Cardiac muscle cell (in vitro differentiated cells and primary cell): ENCODE data around the gene NECTIN2. TPM values are rescaled to one million over a fixed set of nuclear protein-coding genes. Genes with fewer than 3 reads are reported as not detected.

Experiments
- polyA plus RNA-seq: library from polyadenylated mRNA; unstranded; fragments of >200 nt; fragmentation: Nextera tagmentation; extraction: Ambion mirVana; gene quantifications from 2 replicates; pipeline ENCODE4 v1.2.1, GENCODE V29; 2016
- total RNA-seq: library from RNA; depleted of rRNA; stranded (reverse); fragments of >200 nt; gene quantifications from 2 replicates; pipeline ENCODE4 v1.2.3, GENCODE V29; 2016

The NECTIN2 gene
- total and polyA plus RNA-seq, 2 experiments from 2014 or later = 144 to 156 TPM

Other genes starting within 250 kb of the NECTIN2 start
- gene IGSF23, start 232.7 kb upstream of the NECTIN2 start, total RNA-seq = not detected in 2 replicates
- not detected in 2 replicates for gene IGSF23, start 232.7 kb upstream of the NECTIN2 start, polyA plus RNA-seq
- 18.4 and 20.8 TPM in 2 replicates for gene PVR, start 202.4 kb upstream of the NECTIN2 start, total RNA-seq
- 18.7 and 19.6 TPM in 2 replicates for gene PVR, start 202.4 kb upstream of the NECTIN2 start, polyA plus RNA-seq
- gene CEACAM19, start 174.8 kb upstream of the NECTIN2 start, total RNA-seq = 3.8 and 8.4 TPM in 2 replicates
- gene CEACAM19, start 174.8 kb upstream of the NECTIN2 start, polyA plus RNA-seq = 4.3 and 5.0 TPM in 2 replicates
- not detected in 2 replicates for gene CEACAM16, start 147.1 kb upstream of the NECTIN2 start, total RNA-seq
- gene CEACAM16, start 147.1 kb upstream of the NECTIN2 start, polyA plus RNA-seq = not detected in 2 replicates
- 10.5 and 12.4 TPM in 2 replicates for gene BCL3, start 97.6 kb upstream of the NECTIN2 start, total RNA-seq
- 15.3 and 19.5 TPM in 2 replicates for gene BCL3, start 97.6 kb upstream of the NECTIN2 start, polyA plus RNA-seq
- gene CBLC, start 68.4 kb upstream of the NECTIN2 start, total RNA-seq = not detected in 2 replicates
- 0.11 TPM in 1 of 2 replicates, not detected in the other for gene CBLC, start 68.4 kb upstream of the NECTIN2 start, polyA plus RNA-seq
- gene BCAM, start 37.2 kb upstream of the NECTIN2 start, total RNA-seq = 338 TPM in 2 replicates
- 41.4 and 56.1 TPM in 2 replicates for gene BCAM, start 37.2 kb upstream of the NECTIN2 start, polyA plus RNA-seq
- 119 and 150 TPM in 2 replicates for gene TOMM40, start 45.0 kb downstream of the NECTIN2 start, total RNA-seq
- 135 and 172 TPM in 2 replicates for gene TOMM40, start 45.0 kb downstream of the NECTIN2 start, polyA plus RNA-seq
- 908 and 1,026 TPM in 2 replicates for gene APOE, start 59.5 kb downstream of the NECTIN2 start, total RNA-seq
- gene APOE, start 59.5 kb downstream of the NECTIN2 start, polyA plus RNA-seq = 517 and 749 TPM in 2 replicates
- gene APOC1, start 68.3 kb downstream of the NECTIN2 start, total RNA-seq = 13.0 and 27.1 TPM in 2 replicates
- 20.1 and 22.7 TPM in 2 replicates for gene APOC1, start 68.3 kb downstream of the NECTIN2 start, polyA plus RNA-seq
- not detected in 2 replicates for gene APOC4, start 95.9 kb downstream of the NECTIN2 start, total RNA-seq
- gene APOC4, start 95.9 kb downstream of the NECTIN2 start, polyA plus RNA-seq = not detected in 2 replicates
- gene APOC2, start 99.8 kb downstream of the NECTIN2 start, total RNA-seq = not detected in 2 replicates
- 0.98 TPM in 1 of 2 replicates, not detected in the other for gene APOC2, start 99.8 kb downstream of the NECTIN2 start, polyA plus RNA-seq
- 59.6 and 76.4 TPM in 2 replicates for gene CLPTM1, start 109.1 kb downstream of the NECTIN2 start, total RNA-seq
- 48.2 and 71.4 TPM in 2 replicates for gene CLPTM1, start 109.1 kb downstream of the NECTIN2 start, polyA plus RNA-seq
- 3.1 TPM in 2 replicates for gene RELB, start 155.2 kb downstream of the NECTIN2 start, total RNA-seq
- gene RELB, start 155.2 kb downstream of the NECTIN2 start, polyA plus RNA-seq = 1.3 and 2.3 TPM in 2 replicates
- gene CLASRP, start 192.7 kb downstream of the NECTIN2 start, total RNA-seq = 45.5 and 149 TPM in 2 replicates
- gene CLASRP, start 192.7 kb downstream of the NECTIN2 start, polyA plus RNA-seq = 35.5 and 41.7 TPM in 2 replicates
- 0.85 and 3.4 TPM in 2 replicates for gene ZNF296, start 230.2 kb downstream of the NECTIN2 start, total RNA-seq
- 1.6 and 3.5 TPM in 2 replicates for gene ZNF296, start 230.2 kb downstream of the NECTIN2 start, polyA plus RNA-seq
- gene GEMIN7, start 233.0 kb downstream of the NECTIN2 start, total RNA-seq = 30.3 and 64.2 TPM in 2 replicates
- gene GEMIN7, start 233.0 kb downstream of the NECTIN2 start, polyA plus RNA-seq = 77.9 and 81.3 TPM in 2 replicates
- 51.8 and 64.9 TPM in 2 replicates for gene PPP1R37, start 246.9 kb downstream of the NECTIN2 start, total RNA-seq
- gene PPP1R37, start 246.9 kb downstream of the NECTIN2 start, polyA plus RNA-seq = 11.8 and 12.4 TPM in 2 replicates